BLaER1 (cell line): ENCODE data around the gene RFNG.

Experiments
- H3K27ac ChIP-seq: shearing (Covaris generic); formaldehyde crosslinking; 2 replicates; pipeline ENCODE4 v1.8.1; 2022
- H3K27me3 ChIP-seq: shearing (Covaris generic); formaldehyde crosslinking; 2 replicates; pipeline ENCODE4 v1.8.1; 2022
- H3K36me3 ChIP-seq: shearing (Covaris generic); formaldehyde crosslinking; 2 replicates; pipeline ENCODE4 v1.8.1; 2022
- H3K4me1 ChIP-seq: shearing (Covaris generic); formaldehyde crosslinking; 2 replicates; pipeline ENCODE4 v1.8.1; 2022
- H3K4me2 ChIP-seq: shearing (Covaris generic); formaldehyde crosslinking; 2 replicates; pipeline ENCODE4 v1.8.1; 2022
- H3K4me3 ChIP-seq: shearing (Covaris generic); formaldehyde crosslinking; 2 replicates; pipeline ENCODE4 v1.8.1; 2022
- H3K9ac ChIP-seq: shearing (Covaris generic); formaldehyde crosslinking; 2 replicates; pipeline ENCODE4 v1.8.1; 2022
- H3K9me3 ChIP-seq: shearing (Covaris generic); formaldehyde crosslinking; 2 replicates; pipeline ENCODE4 v1.8.1; 2022
- H4K20me1 ChIP-seq: shearing (Covaris generic); formaldehyde crosslinking; 2 replicates; pipeline ENCODE4 v1.8.1; 2022
- Cebpa-rat ChIP-seq: shearing (Covaris generic); IDR thresholded peaks from 2 replicates; pipeline ENCODE4 v1.8.1; 2022

Gene RFNG

DNA sequence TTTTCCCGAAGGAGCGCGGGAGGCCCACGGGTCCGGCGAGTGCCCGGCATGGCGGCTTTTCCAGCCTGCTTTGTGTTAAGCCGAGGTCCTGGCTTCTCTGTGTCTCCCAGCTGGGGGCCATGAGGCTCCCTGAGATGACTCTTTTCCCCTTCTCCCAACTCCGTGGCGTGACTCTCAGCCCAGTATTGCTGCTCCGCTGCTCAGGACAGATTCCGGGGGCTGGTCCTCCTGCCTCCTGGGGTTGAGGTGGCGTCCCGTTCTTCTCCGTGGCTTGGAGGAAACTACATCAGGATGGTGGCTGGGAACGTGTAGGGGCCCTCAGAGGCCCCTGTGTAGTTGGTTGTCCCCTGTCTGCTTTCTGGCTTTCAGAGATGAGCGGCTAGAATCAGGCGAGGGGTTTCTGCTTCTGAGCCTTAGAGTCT, 1.0 kb upstream of the RFNG start:
- H3K4me1 ChIP-seq: peaks cover 51% of the 10 kb centered on the region
- peaks cover 57% of the 10 kb centered on the region for H4K20me1 ChIP-seq
- peak overlapping the region; percentile 78 for H3K27ac ChIP-seq
- peaks cover 74% of the 10 kb centered on the region for H3K36me3 ChIP-seq
- no peak for TF ChIP-seq Cebpa-rat
- peak overlapping the region; percentile 98 for H3K4me3 ChIP-seq
- peak overlapping the region; percentile 88 for H3K9ac ChIP-seq
- no peaks in the 10 kb centered on the region for H3K9me3 ChIP-seq
- peak overlapping the region; percentile 98 for H3K4me2 ChIP-seq
- no peaks in the 10 kb centered on the region for H3K27me3 ChIP-seq

DNA sequence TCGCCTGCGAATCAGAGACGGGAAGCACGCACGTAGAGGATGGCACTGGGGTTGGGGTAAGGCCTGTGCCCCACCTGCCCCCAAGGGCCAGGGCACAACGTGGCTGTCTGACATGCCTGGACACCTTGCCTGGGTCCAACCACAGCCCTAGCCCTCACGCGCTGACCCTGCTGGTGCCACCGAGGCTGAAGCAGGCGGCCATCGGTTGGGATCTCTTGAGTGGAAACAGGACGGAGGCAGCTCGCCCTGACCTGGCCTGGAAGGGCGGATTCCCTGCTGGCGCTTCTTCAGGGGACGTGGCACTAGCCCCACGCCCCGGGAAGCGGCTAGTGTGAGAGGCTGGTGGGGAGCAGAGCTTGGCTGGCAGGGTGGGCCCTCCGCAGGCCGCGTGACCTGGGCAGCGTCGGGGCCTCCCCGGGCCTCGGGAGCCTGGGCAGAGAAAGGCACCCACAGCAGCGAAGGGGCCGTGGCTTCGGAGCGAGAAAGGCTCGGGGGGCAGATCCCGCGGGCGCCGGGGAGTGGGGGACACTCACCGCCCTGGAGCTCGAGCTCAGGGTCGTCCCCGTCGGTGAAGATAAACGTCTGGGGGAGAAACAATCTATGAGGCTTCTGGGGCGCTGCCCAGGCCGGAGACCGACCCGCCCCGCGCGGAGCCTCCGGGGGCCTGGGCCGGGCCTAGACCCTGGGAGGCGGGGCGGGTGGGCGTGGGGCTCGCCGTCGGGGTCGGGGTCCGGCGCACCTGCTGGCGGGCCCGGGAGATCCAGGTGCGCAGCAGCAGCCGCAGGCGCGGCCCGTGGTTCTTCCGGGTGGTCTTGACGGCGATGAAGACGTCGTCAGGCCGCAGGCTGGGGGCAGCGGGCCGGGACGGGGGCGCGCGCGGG, 610 bp downstream of the RFNG start:
- Histone ChIP-seq H3K4me1 (peaks cover 42% of the 10 kb centered on the region), H3K27me3 (no peaks in the 10 kb centered on the region), H4K20me1 (peaks cover 40% of the 10 kb centered on the region), H3K27ac (peak overlapping the region; percentile 78), H3K36me3 (peaks cover 69% of the 10 kb centered on the region), H3K9ac (peak overlapping the region; percentile 88), H3K4me3 (peak overlapping the region; percentile 98), H3K9me3 (no peaks in the 10 kb centered on the region), H3K4me2 (peak overlapping the region; percentile 98)
- TF ChIP-seq Cebpa-rat: no peak

DNA sequence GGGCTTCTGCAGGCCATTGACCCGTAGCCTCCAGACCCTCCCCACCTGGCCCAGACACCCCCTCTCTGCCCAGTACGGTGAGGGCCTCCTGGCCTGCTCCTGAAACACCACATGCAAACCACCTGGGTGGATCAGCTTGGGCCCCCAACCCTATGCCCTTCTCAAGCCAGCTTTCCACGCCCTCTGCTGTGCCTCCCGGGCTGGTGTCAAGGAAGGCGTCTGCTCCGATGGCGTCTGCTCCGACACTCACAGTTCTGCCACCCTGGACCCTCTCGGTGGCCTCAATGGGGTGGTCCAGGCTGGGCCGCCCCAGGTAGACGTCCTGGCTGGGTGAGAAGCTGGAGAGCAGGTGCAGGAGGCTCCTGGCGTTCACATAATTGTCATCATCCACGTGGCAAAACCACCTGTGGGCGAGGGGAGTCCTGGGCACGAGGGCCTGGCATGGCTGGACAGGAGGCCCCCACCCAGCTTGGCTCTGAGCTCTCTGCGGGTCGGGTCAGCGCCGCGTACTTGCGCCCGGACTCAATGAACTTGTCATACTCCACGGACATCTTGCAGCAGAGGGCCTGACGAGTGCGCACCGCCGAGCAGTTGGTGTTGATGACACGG, 1.4 kb downstream of the RFNG start:
- Histone ChIP-seq H3K27me3 (no peaks in the 10 kb centered on the region), H3K36me3 (peaks cover 62% of the 10 kb centered on the region), H3K27ac (no peak overlapping the region), H3K9ac (peak overlapping the region; percentile 88), H3K4me3 (peak overlapping the region; percentile 98), H4K20me1 (peaks cover 35% of the 10 kb centered on the region), H3K9me3 (no peaks in the 10 kb centered on the region), H3K4me2 (peak overlapping the region; percentile 98), H3K4me1 (peaks cover 42% of the 10 kb centered on the region)
- TF ChIP-seq Cebpa-rat: no peak

DNA sequence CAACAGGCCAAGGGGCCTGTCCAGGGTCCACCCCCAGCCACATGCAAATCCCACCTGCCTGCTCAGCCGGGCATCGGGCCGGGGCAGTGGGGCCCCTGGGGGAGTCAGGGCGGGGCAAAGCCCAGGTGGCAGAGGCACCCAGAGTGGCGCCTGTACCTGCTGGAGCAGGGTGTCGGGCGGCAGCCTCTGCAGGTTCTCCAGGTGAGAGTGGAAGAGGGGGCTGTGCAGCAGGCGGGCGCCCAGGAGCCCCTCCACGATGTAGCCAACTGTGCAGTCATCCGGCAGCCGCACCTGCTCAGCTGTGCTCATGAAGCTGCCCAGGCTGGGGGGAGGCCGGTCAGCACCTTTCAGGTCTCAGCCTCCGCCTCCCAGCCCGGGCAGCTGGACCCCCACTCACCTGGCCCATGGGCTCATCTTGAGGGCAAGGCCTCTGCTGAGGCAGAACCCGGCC, 2.1 kb downstream of the RFNG start:
- peaks cover 55% of the 10 kb centered on the region for H3K36me3 ChIP-seq
- no peak overlapping the region for H3K4me2 ChIP-seq
- TF ChIP-seq Cebpa-rat: no peak
- H3K9ac ChIP-seq: no peak overlapping the region
- H3K9me3 ChIP-seq: no peaks in the 10 kb centered on the region
- no peak overlapping the region for H3K4me3 ChIP-seq
- H3K27ac ChIP-seq: no peak overlapping the region
- peaks cover 35% of the 10 kb centered on the region for H3K4me1 ChIP-seq
- peaks cover 28% of the 10 kb centered on the region for H4K20me1 ChIP-seq
- H3K27me3 ChIP-seq: no peaks in the 10 kb centered on the region

DNA sequence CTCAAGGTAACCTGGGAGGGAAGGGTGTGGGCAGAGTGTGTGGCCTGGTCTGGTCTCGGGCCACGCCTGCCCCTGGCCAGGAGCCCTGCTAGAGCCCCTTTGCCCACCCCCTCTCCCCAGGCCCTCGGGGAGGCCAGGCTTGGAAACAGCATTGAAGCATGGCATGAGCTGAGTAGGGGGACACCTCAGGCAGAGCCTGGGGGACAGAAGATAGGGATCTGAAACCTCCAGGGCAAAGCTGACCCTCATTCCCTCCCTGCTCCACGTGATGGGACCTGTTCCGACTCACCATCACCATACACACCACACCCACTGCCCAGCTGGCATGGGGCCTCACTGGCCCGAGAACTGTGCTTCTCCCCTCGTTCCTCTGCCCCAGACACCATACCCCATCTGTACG, 2.5 kb downstream of the RFNG start:
- no peak overlapping the region for H3K4me2 ChIP-seq
- no peak overlapping the region for H3K9ac ChIP-seq
- H3K27ac ChIP-seq: no peak overlapping the region

DNA sequence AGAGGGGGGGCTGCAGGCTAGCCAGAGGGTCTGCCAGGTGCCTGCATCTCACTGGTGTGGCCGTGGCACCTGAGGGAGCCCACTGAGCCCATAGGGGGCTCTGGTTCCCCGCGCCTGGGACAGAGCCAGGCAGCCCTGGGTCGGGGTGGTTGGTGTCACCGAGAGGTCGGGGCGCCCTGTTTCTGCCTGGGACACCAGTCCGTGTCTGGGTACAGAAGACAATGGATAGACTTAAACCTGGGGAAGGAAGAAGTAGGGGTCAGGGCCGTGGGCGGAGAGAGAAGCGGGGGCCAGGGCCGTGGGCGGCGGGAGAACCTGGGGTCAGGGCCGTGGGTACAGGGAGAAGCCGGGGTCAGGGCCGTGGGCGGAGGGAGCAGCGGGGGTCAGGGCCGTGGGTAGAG, 3.0 kb downstream of the RFNG start:
- Histone ChIP-seq H3K9me3 (no peaks in the 10 kb centered on the region), H3K27ac (no peak overlapping the region), H3K4me3 (no peak overlapping the region), H3K27me3 (no peaks in the 10 kb centered on the region), H4K20me1 (peaks cover 18% of the 10 kb centered on the region), H3K4me1 (peaks cover 26% of the 10 kb centered on the region), H3K36me3 (peaks cover 45% of the 10 kb centered on the region), H3K9ac (no peak overlapping the region), H3K4me2 (no peak overlapping the region)
- no peak for TF ChIP-seq Cebpa-rat

More for the DNA sequence above, 2.5 kb downstream of the RFNG start:
- H4K20me1 ChIP-seq: peaks cover 23% of the 10 kb centered on the region
- H3K9me3 ChIP-seq: no peaks in the 10 kb centered on the region
- no peaks in the 10 kb centered on the region for H3K27me3 ChIP-seq
- no peak for TF ChIP-seq Cebpa-rat
- peaks cover 51% of the 10 kb centered on the region for H3K36me3 ChIP-seq
- no peak overlapping the region for H3K4me3 ChIP-seq
- peaks cover 31% of the 10 kb centered on the region for H3K4me1 ChIP-seq

DNA sequence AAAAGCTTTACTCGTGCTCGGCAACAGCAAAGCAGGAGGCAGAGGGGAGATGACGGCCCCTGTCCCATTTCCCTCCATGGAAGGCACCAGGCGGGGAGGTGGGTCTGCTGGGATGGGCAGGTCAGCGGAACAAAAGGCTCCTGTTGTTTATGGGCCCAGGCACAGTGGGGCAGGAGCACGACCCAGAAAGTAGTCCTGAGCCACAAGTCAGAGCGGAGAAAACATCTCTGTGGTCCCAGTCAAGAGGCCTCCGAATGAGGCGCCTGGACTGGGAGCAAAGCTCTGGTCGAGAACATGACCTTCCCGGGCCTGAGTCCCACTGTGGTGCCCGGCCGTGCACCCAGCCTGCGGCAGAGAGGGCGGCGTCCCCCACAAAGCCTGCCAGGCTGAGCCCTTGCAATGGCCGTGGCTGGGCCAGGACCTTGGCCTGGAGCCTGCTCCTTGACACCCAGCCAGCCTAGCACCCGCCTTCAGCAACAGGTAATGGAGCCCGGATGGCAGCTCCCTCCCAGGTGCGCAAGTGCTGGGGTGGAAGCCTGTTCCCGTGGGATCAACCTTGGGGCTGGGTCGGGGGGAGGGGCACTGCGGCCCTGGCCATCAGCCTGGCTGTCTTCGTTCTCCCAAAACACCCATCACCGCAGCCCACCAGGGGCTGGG, 3.6 kb downstream of the RFNG start:
- H3K4me3 ChIP-seq: no peak overlapping the region
- H3K27ac ChIP-seq: no peak overlapping the region
- no peak for TF ChIP-seq Cebpa-rat
- peaks cover 21% of the 10 kb centered on the region for H3K4me1 ChIP-seq
- H3K9ac ChIP-seq: no peak overlapping the region
- no peaks in the 10 kb centered on the region for H3K27me3 ChIP-seq
- H3K4me2 ChIP-seq: no peak overlapping the region
- H3K9me3 ChIP-seq: no peaks in the 10 kb centered on the region
- peaks cover 13% of the 10 kb centered on the region for H4K20me1 ChIP-seq
- peaks cover 40% of the 10 kb centered on the region for H3K36me3 ChIP-seq

DNA sequence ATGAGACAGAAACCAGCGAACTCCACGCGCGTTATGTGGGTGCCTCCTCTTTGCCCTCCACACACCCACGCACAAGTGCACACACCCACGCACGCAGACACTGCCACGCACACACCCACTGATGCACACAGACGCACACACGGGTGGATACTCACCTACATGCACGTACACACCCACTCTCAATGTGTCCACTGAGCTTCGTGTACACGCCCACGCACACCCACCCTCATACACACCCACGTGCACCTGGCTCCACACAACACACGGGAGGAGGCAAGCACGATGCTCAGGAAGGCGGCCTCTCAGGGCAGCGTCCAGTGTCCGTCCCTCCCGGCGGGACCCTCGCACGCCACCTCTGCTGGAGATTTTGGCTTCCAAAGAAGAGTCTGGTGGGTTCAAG, 4.2 kb downstream of the RFNG start:
- Histone ChIP-seq H3K4me1 (peaks cover 14% of the 10 kb centered on the region), H3K36me3 (peaks cover 40% of the 10 kb centered on the region), H3K4me3 (no peak overlapping the region), H3K27me3 (no peaks in the 10 kb centered on the region), H3K9me3 (no peaks in the 10 kb centered on the region), H3K4me2 (no peak overlapping the region), H3K9ac (no peak overlapping the region), H4K20me1 (peaks cover 6% of the 10 kb centered on the region), H3K27ac (no peak overlapping the region)
- no peak for TF ChIP-seq Cebpa-rat

DNA sequence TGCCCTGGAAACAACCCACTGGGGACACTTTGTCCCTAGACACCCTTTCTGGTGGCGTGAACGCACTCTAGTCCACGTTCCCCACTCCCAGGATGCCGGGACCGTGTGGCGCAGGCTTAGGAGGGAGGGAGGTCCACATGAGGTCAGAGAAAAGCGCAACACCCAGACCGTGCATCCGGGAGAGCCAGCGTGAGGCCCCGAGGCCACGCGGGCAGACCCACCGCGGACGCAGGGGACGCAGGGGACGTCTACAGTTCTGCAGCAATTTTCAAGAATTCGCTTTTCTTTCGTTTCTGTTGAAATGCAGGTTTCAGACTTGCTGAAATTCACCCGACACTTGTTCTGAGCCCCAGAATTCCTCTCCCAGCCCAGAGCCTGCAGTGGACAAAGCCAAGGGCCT, 4.7 kb downstream of the RFNG start:
- Histone ChIP-seq H3K4me3 (no peak overlapping the region), H3K4me2 (no peak overlapping the region), H3K9ac (no peak overlapping the region), H3K27ac (no peak overlapping the region), H4K20me1 (peaks cover 1% of the 10 kb centered on the region; the same call in 1 of the 2 replicates), H3K36me3 (peaks cover 40% of the 10 kb centered on the region), H3K4me1 (peaks cover 14% of the 10 kb centered on the region), H3K27me3 (no peaks in the 10 kb centered on the region), H3K9me3 (no peaks in the 10 kb centered on the region)
- TF ChIP-seq Cebpa-rat: no peak

DNA sequence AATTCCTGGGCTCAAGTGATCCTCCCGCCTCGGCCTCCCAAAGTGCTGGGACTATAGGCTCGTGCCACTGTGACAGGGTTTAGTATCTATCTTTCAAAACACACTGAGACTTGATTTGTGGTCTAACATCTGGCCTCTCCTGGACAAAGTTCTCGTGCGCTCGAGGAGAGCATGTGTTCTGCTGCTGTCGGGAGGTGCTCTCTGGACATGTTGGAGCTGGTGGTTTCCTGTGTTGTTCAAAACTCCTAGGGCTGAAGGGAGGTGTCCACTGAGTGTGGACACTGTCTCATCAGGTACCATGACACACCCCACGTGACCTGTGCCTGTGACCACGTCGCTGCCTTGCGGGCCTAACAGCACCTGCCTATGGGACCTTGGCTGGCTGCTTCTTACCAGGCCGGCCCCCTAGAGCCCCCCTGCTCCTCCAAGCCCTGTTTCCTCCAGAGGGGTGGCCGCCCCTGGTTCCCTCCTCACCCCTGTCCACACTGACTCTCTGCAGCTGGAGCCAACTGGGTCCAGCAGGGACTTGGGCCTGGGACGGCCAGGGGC, 5.6 kb downstream of the RFNG start:
- no peak overlapping the region for H3K4me2 ChIP-seq
- peaks cover 13% of the 10 kb centered on the region for H3K4me1 ChIP-seq
- H3K27me3 ChIP-seq: no peaks in the 10 kb centered on the region
- TF ChIP-seq Cebpa-rat: no peak
- H4K20me1 ChIP-seq: no peaks in the 10 kb centered on the region
- H3K36me3 ChIP-seq: peaks cover 40% of the 10 kb centered on the region
- no peak overlapping the region for H3K4me3 ChIP-seq
- no peak overlapping the region for H3K9ac ChIP-seq
- no peak overlapping the region for H3K27ac ChIP-seq
- H3K9me3 ChIP-seq: no peaks in the 10 kb centered on the region
